ENCODE results near the gene PGAP2.
A peak's percentile ranks its signal among the peaks of the same experiment; 100 is the strongest.
"Not testable (repeated sequence)": the region's sequence is repeated elsewhere in the genome, so short reads cannot be mapped to it uniquely, and the experiment has no call there.

The PGAP2 gene

DNA sequence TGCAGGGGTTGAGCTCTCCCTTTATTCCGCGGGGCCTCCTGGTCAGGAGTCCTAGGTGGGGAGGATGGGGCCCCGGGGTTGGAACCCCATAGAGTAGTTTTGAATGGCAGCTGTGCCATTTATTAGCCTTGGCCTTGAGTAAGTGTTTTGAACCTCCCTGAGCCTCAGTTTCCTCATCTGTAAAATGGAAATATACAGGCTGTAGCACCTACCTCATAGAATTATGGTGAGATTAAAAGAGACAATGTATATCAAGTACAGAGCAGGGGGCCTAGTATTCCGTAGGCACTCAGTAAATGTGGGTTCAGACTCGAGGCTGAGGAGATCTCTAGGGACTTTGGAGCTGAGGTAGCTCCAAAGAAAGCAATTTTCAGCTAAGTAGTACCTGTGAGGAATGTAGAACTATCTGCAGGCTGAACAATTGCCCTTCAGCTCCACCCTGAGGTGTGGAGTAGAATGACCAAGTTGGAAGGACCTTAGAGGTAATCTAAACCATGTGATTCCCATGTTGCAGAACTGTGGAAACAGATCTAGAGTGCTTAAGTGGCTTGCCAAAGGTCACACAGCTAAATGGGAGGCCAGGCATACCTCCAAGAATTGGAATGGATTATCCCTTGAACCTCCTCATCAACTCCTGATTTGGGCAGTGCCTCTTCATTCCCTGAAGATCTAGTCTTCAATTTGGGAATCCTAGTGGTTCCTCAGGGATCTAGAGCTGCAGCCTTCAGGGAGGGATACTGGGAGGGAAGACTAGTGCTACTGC, 682 bp downstream of the PGAP2 start:
- DNase-seq = peak; percentile 27

DNA sequence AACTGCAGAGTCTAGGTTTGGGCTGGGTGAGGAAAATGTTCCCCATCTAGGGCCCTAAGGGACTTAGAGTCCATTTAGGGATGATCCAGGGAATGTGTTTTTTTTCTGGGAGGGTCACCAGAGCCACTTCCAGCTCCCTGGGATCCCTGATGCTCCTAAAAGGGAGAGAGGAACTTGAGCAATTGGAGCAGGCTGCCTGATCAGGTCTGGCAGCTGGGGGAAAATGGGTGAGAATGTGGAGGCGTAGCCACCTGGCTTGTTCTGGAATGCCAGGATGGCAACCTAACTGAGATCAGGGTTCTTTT, 1.2 kb downstream of the PGAP2 start:
- DNase-seq = no peak

- DNase-seq = no peak
Measured at GRCh38 chr11:3810446-3810845, 2.1 kb downstream of the PGAP2 start.

DNA sequence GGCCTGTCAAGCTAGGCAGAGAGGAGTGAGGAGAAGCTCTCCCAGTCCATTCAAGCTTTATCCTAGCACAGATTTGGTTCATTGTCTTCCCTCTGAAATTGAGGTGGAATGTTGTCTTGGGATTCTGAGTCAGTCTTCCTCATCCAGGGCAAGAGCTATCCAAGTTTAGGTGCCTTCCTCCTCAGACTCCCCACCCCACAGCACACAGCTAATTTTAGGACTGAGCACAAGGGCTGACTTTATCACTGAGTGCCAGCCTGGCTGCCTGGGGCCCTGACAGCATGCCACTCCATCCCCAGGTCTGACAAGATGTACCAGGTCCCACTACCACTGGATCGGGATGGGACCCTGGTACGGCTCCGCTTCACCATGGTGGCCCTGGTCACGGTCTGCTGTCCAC, 2.6 kb downstream of the PGAP2 start:
- DNase-seq = no peak

GRCh38 chr11:3814832-3815231, 6.5 kb downstream of the PGAP2 start:
- not testable (repeated sequence) for DNase-seq

- no peak for DNase-seq
Measured at GRCh38 chr11:3815845-3816244, 7.5 kb downstream of the PGAP2 start.

DNA sequence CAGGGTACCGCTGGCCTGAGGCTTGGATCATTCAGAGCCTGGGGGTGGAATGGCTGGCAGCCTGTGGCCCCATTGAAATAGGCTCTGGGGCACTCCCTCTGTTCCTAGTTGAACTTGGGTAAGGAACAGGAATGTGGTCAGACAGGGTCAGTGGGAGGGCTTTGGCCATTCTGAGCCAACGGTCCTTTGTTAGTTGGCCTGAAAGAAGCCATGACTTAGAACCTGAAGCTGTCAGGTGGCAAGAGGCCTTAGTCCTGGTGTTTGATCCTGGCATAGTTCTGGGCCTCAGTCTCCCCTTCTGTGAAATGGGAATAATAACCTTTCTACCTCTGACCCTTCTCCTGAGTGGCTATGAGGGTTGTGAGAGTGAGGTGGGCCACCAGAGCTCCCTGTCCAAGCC, 8.3 kb downstream of the PGAP2 start:
- DNase-seq = no peak

DNA sequence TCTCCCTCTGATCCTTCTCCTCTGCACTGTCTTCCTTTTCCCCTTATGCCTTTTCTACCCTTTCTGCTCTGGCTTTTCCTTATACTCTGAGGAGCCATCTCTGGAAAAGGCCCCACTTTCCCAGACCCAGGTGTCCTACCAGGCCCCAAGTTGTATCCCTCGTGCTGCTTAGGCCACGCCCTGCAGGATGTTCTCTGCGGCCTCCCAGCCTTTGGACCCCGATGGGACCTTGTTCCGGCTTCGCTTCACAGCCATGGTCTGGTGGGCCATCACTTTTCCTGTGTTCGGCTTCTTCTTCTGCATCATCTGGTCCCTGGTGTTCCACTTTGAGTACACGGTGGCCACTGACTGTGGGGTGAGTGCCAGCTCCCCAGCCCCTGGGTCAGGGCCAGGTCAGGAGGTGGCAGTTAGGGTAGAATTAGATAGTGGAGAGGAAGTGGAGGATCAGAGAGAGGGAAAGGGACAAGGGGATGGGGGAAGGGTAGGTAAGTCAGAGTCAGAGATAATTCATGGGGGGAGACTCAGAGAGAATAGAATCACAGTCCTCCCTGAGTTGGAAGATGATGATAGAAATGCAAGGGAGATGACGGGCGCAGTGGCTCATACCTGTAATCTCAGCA, 8.9 kb downstream of the PGAP2 start:
- DNase-seq = no peak

GRCh38 chr11:3820971-3821370, 12.6 kb downstream of the PGAP2 start:
- DNase-seq = no peak

- no peak for DNase-seq
Measured at GRCh38 chr11:3822312-3822711, 14.0 kb downstream of the PGAP2 start.

DNA sequence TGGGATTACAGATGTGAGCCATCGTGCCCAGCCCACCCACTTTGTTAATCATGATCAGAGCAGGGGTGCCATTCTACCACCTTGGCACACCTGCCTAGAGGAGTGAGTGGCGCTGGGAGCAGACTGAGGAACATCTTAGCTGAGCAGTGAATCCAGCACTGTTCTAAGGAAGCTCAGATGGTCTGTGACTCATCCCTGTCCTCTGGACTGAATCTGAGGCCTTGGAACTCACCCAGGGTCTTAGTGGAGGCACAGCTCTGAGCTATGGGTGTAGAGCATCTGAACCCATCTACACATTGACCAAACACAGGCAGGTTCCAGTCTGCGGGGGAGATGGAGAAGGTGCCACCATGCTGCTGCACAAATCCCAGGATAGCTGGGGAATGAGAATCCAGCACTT, 14.9 kb downstream of the PGAP2 start:
- DNase-seq = no peak

- no peak for DNase-seq
Measured at GRCh38 chr11:3823762-3824506, 15.6 kb downstream of the PGAP2 start.

- DNase-seq = peak; percentile 62
Measured at GRCh38 chr11:3824714-3825472, 16.5 kb downstream of the PGAP2 start.

DNA sequence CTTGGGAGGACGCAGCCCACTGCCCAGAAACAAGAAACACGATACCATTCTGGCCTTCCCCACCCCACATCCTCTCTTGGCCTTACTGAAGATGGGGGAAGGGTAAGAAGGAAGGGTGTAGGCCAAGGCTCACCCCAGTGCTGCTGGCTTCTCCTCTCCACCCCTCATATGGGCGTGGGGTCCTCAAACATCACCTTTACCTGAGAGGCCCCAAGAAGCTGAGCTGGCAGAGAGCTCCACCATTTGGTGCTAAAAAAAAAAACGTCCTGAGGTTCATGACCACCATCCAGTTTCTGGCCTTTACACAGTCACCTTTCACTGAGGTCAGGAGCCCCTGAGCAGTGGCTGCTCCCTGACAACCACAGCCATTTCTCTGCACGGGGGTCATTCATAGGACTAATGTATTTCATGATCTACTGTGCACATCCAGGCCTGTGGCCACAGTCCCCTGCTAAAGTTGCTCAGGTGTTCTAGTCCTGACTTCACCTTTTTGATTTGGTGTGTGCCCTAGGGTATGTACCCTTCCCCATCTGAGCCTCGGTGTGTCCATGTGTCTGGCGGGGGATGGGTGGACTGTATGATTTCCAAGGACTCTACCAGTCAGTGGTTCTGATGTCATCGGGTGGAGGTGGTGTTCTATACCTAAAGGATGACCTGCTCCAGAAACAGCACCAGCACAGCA, 17.3 kb downstream of the PGAP2 start:
- DNase-seq = no peak

DNA sequence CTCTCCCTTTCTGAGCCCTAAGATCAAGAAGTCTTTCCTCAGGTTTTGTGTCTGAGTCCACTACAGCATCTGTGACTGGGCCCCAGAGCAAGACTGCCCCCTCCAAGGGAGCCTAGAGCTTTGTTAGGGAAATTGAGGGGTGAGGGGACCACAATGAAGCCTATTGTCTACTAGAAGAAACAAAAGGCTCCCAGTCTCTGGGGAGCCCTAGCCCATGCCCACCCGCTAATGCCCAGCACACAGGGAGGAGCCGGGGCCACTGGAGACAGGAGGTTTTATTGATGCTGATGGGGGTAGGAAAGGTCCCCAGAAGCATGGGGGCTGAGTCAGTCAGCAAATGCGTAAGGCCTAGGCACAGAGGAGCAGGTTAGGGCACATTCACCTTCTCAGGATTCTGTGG, 18.4 kb downstream of the PGAP2 start:
- DNase-seq = no peak

- no peak for DNase-seq
Measured at GRCh38 chr11:3827434-3828186, 19.2 kb downstream of the PGAP2 start.

DNA sequence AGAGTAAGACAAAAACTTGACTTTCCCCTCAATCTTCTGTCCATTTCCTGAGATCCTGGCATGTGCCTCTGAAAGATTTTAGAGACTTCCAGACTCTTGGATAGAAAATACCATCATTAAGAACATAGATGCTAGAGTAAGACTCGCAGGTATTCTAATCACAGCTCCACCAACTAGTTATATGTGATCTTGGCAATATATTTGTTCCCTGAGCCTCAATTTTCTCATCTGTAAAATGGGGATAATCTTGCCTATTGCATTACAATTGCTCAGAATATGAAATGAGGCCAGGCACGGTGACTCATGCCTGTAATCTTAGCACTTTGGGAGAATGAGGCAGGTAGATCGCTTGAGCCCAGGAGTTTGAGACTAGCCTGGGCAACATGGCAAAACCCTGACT, 21.7 kb downstream of the PGAP2 start:
- no peak for DNase-seq

DNA sequence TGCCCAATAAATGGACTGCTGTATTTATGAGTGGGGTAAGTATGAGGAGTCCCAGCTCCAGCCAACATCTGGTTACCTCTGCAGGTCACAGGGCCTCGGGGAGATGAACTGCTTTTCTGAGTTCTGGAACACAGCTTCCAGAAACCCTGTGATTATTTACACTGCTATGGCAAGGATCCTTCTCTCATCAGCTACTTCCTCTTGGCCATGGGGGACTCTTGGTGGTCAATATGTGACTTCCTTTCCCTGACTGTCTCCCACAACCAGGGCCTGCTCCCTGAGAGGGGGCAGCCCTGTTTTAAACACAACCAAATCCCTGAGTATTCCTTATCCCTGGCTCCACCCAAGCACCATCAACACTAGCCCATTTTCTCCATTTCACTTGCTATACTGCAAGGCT, 22.4 kb downstream of the PGAP2 start:
- no peak for DNase-seq

GRCh38 chr11:3831378-3832239, 23.2 kb downstream of the PGAP2 start:
- no peak for DNase-seq

DNA sequence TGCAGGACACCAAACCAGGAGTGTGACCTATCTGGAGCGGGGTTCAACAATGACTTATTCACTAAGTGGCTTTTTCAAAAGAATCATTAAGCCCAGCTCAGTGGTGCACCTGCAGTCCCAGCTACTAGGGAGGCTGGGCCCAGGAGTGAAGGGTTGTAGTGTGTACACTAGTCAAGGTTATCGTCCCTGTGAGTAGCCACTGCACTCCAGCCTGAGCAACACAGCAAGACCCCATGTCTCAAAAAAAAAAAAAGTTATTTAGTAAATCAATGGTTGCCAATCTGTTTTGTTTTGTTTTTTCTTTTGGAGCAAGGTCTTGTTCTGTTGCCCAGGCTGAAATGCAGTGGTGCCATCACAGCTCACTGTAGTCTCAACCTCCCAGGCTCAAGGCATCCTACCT, 24.5 kb downstream of the PGAP2 start:
- no peak for DNase-seq

GRCh38 chr11:3833449-3833848, 25.1 kb downstream of the PGAP2 start:
- no peak for DNase-seq
